Thyroid gland (tissue), 4 donors: Measurements from ENCODE around the gene ASIC3.

Experiments used
- CTCF ChIP-seq, 6 experiments: fragments of 200-600 bp in 3 of 6; fragments of 450-650 bp in 3 of 6; sonication (generic) in 3 of 6; IDR thresholded peaks; one replicate each; pipeline ENCODE4 v1.5.1; 2016 to 2019; ENCODE audit warnings: antibody characterized with exemption in 6 of 6, mild to moderate bottlenecking in 2 of 6, inconsistent platforms in 1 of 6, moderate library complexity in 1 of 6
- POLR2A ChIP-seq, 2 donors: fragments of 450-650 bp; IDR thresholded peaks; one replicate each; pipeline ENCODE4 v1.6.1; 2017; ENCODE audit warnings: antibody characterized with exemption in 2 of 2, mild to moderate bottlenecking in 2 of 2, moderate library complexity in 1 of 2

DNA sequence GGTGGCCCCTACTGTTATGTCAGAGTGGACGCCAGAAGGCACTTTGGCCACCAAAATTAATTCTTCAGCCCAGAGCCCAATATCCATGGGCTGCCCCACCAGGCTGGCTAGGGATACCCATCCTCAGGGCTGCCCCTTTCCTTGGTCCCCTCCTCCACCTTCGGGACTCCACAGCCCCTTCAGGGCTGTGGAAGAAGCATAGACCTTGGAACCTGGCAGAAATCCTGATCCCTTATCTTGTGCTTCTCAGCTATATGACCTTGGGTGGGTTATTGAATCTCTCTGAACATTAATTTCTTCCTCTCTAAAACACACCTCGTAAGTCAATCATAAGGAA lies 35.5 kb downstream of the ASIC3 start:
- TF ChIP-seq CTCF (IDR thresholded peaks at IDR 0.05) (no peak), POLR2A (IDR thresholded peaks at IDR 0.05) (no peak)
